H9 (cell line): Measurements from ENCODE around the gene MKRN2. TPM values are rescaled to one million over a fixed set of nuclear protein-coding genes. Genes with fewer than 3 reads are reported as not detected.

Source experiments
- DNase-seq: peaks from one replicate; pipeline ENCODE4 v3.0.0-alpha.2; 2017
- H2AFZ ChIP-seq: one replicate; pipeline ENCODE4 v1.6.1; 2013; ENCODE audit warnings: mild to moderate bottlenecking, low read length, control low read depth, moderate library complexity
- H2AK5ac ChIP-seq: 2 replicates; pipeline ENCODE4 v1.6.1; 2013; ENCODE audit warnings: low read length, control low read depth, mixed read lengths; ENCODE audit not compliant: insufficient read length
- H2BK120ac ChIP-seq: one replicate; pipeline ENCODE4 v1.6.1; 2013; ENCODE audit warnings: low read depth, mild to moderate bottlenecking, low read length, control low read depth, inconsistent platforms; ENCODE audit not compliant: poor library complexity, severe bottlenecking
- H2BK12ac ChIP-seq: 2 replicates; pipeline ENCODE4 v1.6.1; 2013; ENCODE audit warnings: low read length, control low read depth, mixed read lengths, low read depth; ENCODE audit not compliant: insufficient read length
- H2BK15ac ChIP-seq: 2 replicates; pipeline ENCODE4 v1.6.1; 2013; ENCODE audit warnings: low read depth, low read length, control low read depth
- H2BK20ac ChIP-seq: one replicate; pipeline ENCODE4 v1.6.1; 2013; ENCODE audit warnings: low read depth, mild to moderate bottlenecking, low read length, control low read depth, inconsistent platforms; ENCODE audit not compliant: poor library complexity, severe bottlenecking
- H2BK5ac ChIP-seq: 2 replicates; pipeline ENCODE4 v1.6.1; 2013; ENCODE audit warnings: low read length, control low read depth, mixed read lengths; ENCODE audit not compliant: insufficient read length
- H3K14ac ChIP-seq: 2 replicates; pipeline ENCODE4 v1.6.1; 2013; ENCODE audit warnings: low read length, control low read depth; ENCODE audit not compliant: insufficient read depth
- H3K18ac ChIP-seq: 2 replicates; pipeline ENCODE4 v1.6.1; 2013; ENCODE audit warnings: low read depth, mild to moderate bottlenecking, mixed read lengths, low read length, control low read depth; ENCODE audit not compliant: insufficient read length
- H3K23ac ChIP-seq: 2 replicates; pipeline ENCODE4 v1.6.1; 2013; ENCODE audit warnings: low read length, control low read depth, mixed read lengths, low read depth; ENCODE audit not compliant: insufficient read length
- H3K23me2 ChIP-seq: 2 replicates; pipeline ENCODE4 v1.6.1; 2013; ENCODE audit warnings: low read depth, mild to moderate bottlenecking, mixed read lengths, low read length, control low read depth; ENCODE audit not compliant: insufficient read length, poor library complexity, severe bottlenecking
- H3K27ac ChIP-seq: 2 replicates; pipeline ENCODE4 v1.5.1; 2013; ENCODE audit warnings: low read length, control low read depth, mixed read lengths, low read depth; ENCODE audit not compliant: insufficient read length
- H3K27me3 ChIP-seq: 2 replicates; pipeline ENCODE4 v1.6.1; 2013; ENCODE audit warnings: low read length, control low read depth, inconsistent platforms; ENCODE audit not compliant: insufficient read depth
- H3K4ac ChIP-seq: 2 replicates; pipeline ENCODE4 v1.6.1; 2013; ENCODE audit warnings: low read depth, mild to moderate bottlenecking, control low read depth, inconsistent platforms, low read length, moderate library complexity
- H3K4me1 ChIP-seq: 2 replicates; pipeline ENCODE4 v1.6.1; 2013; ENCODE audit warnings: low read length, control low read depth, inconsistent platforms; ENCODE audit not compliant: insufficient read depth
- H3K4me2 ChIP-seq: 2 replicates; pipeline ENCODE4 v1.6.1; 2013; ENCODE audit warnings: low read length, control low read depth, mixed read lengths; ENCODE audit not compliant: insufficient read length, insufficient read depth
- H3K56ac ChIP-seq: 2 replicates; pipeline ENCODE4 v1.6.1; 2013; ENCODE audit warnings: low read depth, mild to moderate bottlenecking, mixed read lengths, low read length, control low read depth; ENCODE audit not compliant: insufficient read length
- H3K79me1 ChIP-seq: 2 replicates; pipeline ENCODE4 v1.6.1; 2013; ENCODE audit warnings: low read depth, mild to moderate bottlenecking, moderate library complexity, low read length, control low read depth, inconsistent platforms; ENCODE audit not compliant: insufficient read depth, poor library complexity, severe bottlenecking
- H3K79me2 ChIP-seq: 2 replicates; pipeline ENCODE4 v1.6.1; 2013; ENCODE audit warnings: low read length, control low read depth, inconsistent platforms; ENCODE audit not compliant: insufficient read depth
- H3K9ac ChIP-seq: 2 replicates; pipeline ENCODE4 v1.6.1; 2013; ENCODE audit warnings: low read length, control low read depth, mixed read lengths; ENCODE audit not compliant: insufficient read length; ENCODE audit errors: extremely low read depth
- H3K9me3 ChIP-seq: one replicate; pipeline ENCODE4 v1.6.1; 2013; ENCODE audit warnings: low read depth, low read length, inconsistent platforms; ENCODE audit not compliant: control insufficient read depth
- H3T11ph ChIP-seq: one replicate; pipeline ENCODE4 v1.6.1; 2013; ENCODE audit warnings: mild to moderate bottlenecking, low read length, control low read depth, inconsistent platforms
- H4K20me1 ChIP-seq: one replicate; pipeline ENCODE4 v1.6.1; 2013; ENCODE audit not compliant: control insufficient read depth, insufficient read length, insufficient read depth
- H4K5ac ChIP-seq: 2 replicates; pipeline ENCODE4 v1.6.1; 2013; ENCODE audit warnings: low read depth, mild to moderate bottlenecking, mixed read lengths, low read length, control low read depth; ENCODE audit not compliant: insufficient read length
- H4K8ac ChIP-seq: replicated peaks from 2 replicates; pipeline ENCODE4 v1.6.1; 2013; ENCODE audit warnings: low read length, control low read depth, mixed read lengths, low read depth; ENCODE audit not compliant: insufficient read length
- H4K91ac ChIP-seq: 2 replicates; pipeline ENCODE4 v1.6.1; 2013; ENCODE audit warnings: low read depth, mild to moderate bottlenecking, moderate library complexity, mixed read lengths, low read length, control low read depth; ENCODE audit not compliant: insufficient read length
- H3K27ac Mint-ChIP-seq, 3 experiments: 2 replicates in 2 of 3; 3 replicates in 1 of 3; pipeline ENCODE4 v1.8.0; 2020 to 2021; ENCODE audit warnings: mixed read lengths in 3 of 3, mild to moderate bottlenecking in 1 of 3, moderate library complexity in 1 of 3
- H3K27me3 Mint-ChIP-seq: 2 replicates; pipeline ENCODE4 v1.8.0; 2021; ENCODE audit warnings: low read depth, mild to moderate bottlenecking, moderate library complexity, mixed read lengths
- H3K36me3 Mint-ChIP-seq, 3 experiments: 2 replicates in 2 of 3; 3 replicates in 1 of 3; pipeline ENCODE4 v1.8.0; 2020 to 2021; ENCODE audit warnings: low read depth in 3 of 3, mixed read lengths in 3 of 3; ENCODE audit not compliant: insufficient read depth in 1 of 3
- H3K4me1 Mint-ChIP-seq, 2 experiments: 2 replicates each; pipeline ENCODE4 v1.8.0; 2020; ENCODE audit warnings: mixed read lengths in 2 of 2
- H3K4me3 Mint-ChIP-seq, 2 experiments: 2 replicates in 1 of 2; 3 replicates in 1 of 2; pipeline ENCODE4 v1.8.0; 2020 to 2021; ENCODE audit warnings: mild to moderate bottlenecking in 2 of 2, mixed read lengths in 2 of 2, moderate library complexity in 1 of 2
- H3K9me3 Mint-ChIP-seq, 2 experiments: 2 replicates in 1 of 2; 3 replicates in 1 of 2; pipeline ENCODE4 v1.8.0; 2020; ENCODE audit warnings: mild to moderate bottlenecking in 2 of 2, mixed read lengths in 2 of 2, moderate library complexity in 1 of 2
- CTCF ChIP-seq: fragments of 200-600 bp; sonication (generic); conservative IDR thresholded peaks from 3 replicates; pipeline ENCODE4 v1.8.0; 2021; ENCODE audit warnings: antibody characterized with exemption, mild to moderate bottlenecking
- WGBS: extraction: QIAGEN DNeasy Blood & Tissue Kit; methylation state at CpG from one replicate; pipeline ENCODE4 v1.1.7; 2013; ENCODE audit warnings: missing lambda C conversion rate, low lambda C conversion rate, mixed read lengths; ENCODE audit not compliant: insufficient read length; ENCODE audit errors: extremely low coverage; 5-methylcytosine and 5-hydroxymethylcytosine counted together
- total RNA-seq: library from RNA; stranded (reverse); gene quantifications from 2 replicates; pipeline ENCODE4 v1.2.1, GENCODE V29; 2021

MKRN2 gene
- total RNA-seq, 1 experiment from 2014 or later, result 18.1 TPM

GRCh38 chr3:12611117-12611516 lies 54.2 kb downstream of the MKRN2 start:
- Histone ChIP-seq H3K23ac (no peak overlapping the region), H3T11ph (no peak overlapping the region), H3K4me2 (no peak overlapping the region), H3K79me1 (no peaks in the 10 kb centered on the region), H2BK20ac (no peak overlapping the region), H2AK5ac (no peak overlapping the region), H4K5ac (no peak overlapping the region), H2BK5ac (no peak overlapping the region), H3K27ac (no peak overlapping the region), H3K9me3 (no peaks in the 10 kb centered on the region), H3K4me1 (no peaks in the 10 kb centered on the region; the same call in 1 of the 2 replicates), H3K14ac (no peak overlapping the region), H3K4ac (no peak overlapping the region), H2BK120ac (no peak overlapping the region), H3K56ac (no peak overlapping the region), H3K27me3 (no peaks in the 10 kb centered on the region), H3K9ac (no peak overlapping the region), H4K91ac (no peak overlapping the region), H3K18ac (no peak overlapping the region), H3K79me2 (peaks cover 2% of the 10 kb centered on the region; the same call in 1 of the 2 replicates), H4K20me1 (no peaks in the 10 kb centered on the region), H2BK15ac (no peak overlapping the region), H2BK12ac (no peak overlapping the region), H3K23me2 (no peaks in the 10 kb centered on the region), H4K8ac (no peak overlapping the region), H2AFZ (no peak overlapping the region)
- Mint-ChIP-seq H3K27ac (no peak overlapping the region), H3K36me3 (peaks cover 15 to 63% (median 40%) of the 10 kb centered on the region in 3 experiments; a peak in 6 of 7 replicates), H3K9me3 (no peaks in the 10 kb centered on the region), H3K27me3 (no peaks in the 10 kb centered on the region), H3K4me1 (peaks cover 10 to 14% of the 10 kb centered on the region in 2 experiments), H3K4me3 (no peak overlapping the region)
- no peak for DNase-seq
- TF ChIP-seq CTCF, result no peak
- WGBS, result no CpG with 5 or more reads among the region's 5 CpGs
